Subcutaneous adipose tissue (tissue), 4 donors: ENCODE data around the gene TAS1R3. TPM values are rescaled to one million over a fixed set of nuclear protein-coding genes. Genes with fewer than 3 reads are reported as not detected.

Source experiments
- total RNA-seq, 4 donors: library from RNA; depleted of rRNA; stranded (reverse); fragments of >200 nt; gene quantifications; one replicate each; pipeline ENCODE4 v1.1.0, GENCODE V29; 2016
- TF ChIP-seq, protein P1 (sequence below): fragments of 450-650 bp; IDR thresholded peaks from one replicate; pipeline ENCODE4 v1.5.1; 2016; ENCODE audit warnings: low read depth, mild to moderate bottlenecking, control low read depth, antibody characterized with exemption, moderate library complexity

TAS1R3 gene
- total RNA-seq, 4 donors from 2014 or later, result 0.22 to 0.75 TPM; not detected in 2

DNA sequence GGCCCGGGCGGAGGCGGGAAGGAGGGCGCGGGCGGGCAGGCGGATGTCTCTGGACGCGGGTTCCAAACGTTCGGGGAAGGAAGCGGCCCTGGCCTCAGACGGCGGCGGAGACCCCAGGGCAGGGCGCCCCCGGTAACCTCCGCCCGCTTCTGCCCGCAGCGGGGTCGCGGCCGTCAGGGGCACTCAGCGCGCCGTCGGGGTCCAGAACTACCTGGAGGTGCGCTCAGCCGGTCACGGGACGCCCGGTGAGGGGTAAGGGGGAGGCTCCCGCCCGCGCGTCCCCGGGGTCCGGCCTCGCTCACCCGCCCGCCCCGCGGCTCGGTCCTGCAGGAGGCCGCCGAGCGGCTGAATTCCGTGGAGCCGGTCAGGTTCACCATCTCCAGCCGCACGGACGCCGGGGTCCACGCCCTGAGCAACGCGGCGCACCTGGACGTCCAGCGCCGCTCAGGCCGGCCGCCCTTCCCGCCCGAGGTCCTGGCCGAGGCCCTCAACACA is 22.3 kb upstream of the TAS1R3 start:
- TF ChIP-seq, protein P1, sequence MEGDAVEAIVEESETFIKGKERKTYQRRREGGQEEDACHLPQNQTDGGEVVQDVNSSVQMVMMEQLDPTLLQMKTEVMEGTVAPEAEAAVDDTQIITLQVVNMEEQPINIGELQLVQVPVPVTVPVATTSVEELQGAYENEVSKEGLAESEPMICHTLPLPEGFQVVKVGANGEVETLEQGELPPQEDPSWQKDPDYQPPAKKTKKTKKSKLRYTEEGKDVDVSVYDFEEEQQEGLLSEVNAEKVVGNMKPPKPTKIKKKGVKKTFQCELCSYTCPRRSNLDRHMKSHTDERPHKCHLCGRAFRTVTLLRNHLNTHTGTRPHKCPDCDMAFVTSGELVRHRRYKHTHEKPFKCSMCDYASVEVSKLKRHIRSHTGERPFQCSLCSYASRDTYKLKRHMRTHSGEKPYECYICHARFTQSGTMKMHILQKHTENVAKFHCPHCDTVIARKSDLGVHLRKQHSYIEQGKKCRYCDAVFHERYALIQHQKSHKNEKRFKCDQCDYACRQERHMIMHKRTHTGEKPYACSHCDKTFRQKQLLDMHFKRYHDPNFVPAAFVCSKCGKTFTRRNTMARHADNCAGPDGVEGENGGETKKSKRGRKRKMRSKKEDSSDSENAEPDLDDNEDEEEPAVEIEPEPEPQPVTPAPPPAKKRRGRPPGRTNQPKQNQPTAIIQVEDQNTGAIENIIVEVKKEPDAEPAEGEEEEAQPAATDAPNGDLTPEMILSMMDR, result no peak

DNA sequence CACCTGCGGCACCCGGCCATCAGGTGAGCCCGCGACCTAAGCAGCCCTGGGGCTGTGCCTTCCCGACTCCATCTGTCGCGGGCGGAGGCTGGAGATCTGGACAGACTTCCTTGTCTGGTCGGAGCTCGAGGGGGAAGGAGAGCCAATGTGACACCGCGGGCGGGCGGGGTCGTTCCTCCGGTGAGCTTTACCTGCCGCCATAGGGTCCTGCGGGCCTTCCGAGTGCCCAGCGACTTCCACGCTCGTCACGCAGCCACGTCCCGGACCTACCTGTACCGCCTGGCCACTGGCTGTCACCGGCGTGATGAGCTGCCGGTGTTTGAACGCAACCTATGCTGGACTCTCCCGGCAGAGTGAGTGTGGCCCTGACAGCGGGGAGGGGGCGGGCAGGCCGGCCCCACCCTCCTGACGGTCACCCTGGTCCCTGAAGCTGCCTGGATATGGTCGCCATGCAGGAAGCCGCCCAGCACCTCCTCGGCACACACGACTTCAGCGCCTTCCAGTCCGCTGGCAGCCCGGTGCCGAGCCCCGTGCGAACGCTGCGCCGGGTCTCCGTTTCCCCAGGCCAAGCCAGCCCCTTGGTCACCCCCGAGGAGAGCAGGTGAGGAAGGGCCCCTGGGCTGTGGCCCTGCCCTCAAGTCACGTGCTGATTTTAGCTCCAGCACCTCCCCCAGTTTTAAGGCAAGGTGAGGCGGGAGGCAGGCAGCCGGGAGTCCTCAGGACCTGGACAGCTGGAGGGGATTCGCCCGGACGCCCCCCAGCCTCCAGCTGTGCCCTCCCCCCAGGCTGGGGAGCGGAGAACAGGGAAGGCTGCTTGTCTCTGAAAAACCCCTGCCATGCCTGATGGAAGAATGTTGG is 21.6 kb upstream of the TAS1R3 start:
- TF ChIP-seq, protein P1, result no peak

DNA sequence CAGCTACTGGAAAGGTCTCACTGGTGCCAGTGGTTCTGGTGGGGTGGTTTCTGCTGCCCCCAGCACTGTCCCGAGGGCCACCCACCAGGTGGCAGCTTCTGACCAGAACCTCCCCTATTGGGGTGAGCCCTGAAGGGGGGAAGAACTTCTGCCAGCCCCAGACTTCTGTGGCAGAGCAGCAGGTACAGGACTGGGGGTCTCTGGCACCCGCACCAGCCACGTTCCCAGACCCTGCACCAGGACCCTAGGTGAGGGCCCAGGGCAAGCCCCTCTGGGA is 21.0 kb upstream of the TAS1R3 start:
- TF ChIP-seq, protein P1, result no peak

DNA sequence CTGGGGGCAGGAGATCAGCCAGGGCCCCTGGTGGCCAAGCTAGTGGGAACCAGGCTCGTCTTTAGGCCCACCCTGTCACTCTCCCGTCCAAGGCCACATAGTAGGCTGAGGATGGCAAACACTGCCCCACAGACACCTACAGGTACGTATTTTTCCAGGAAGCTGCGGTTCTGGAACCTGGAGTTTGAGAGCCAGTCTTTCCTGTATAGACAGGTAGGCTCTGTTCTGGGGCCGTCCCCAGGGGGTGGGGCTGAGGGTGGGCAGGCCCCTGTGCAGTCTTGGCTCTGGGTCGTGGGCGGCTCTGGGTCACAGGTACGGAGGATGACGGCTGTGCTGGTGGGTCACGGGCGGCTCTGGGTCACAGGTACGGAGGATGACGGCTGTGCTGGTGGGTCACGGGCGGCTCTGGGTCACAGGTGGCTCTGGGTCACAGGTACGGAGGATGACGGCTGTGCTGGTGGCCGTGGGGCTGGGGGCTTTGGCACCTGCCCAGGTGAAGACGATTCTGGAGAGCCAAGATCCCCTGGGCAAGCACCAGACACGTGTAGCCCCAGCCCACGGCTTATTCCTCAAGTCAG is 20.5 kb upstream of the TAS1R3 start:
- TF ChIP-seq, protein P1, result no peak

GRCh38 chr1:1311107-1312104 is 19.7 kb upstream of the TAS1R3 start:
- TF ChIP-seq, protein P1, result no peak

GRCh38 chr1:1312450-1313314 is 18.4 kb upstream of the TAS1R3 start:
- TF ChIP-seq, protein P1, result no peak
